Body of pancreas (tissue), 4 donors: ENCODE measurements around the gene ACVR1. TPM values are rescaled to one million over a fixed set of nuclear protein-coding genes. Genes with fewer than 3 reads are reported as not detected.
A peak's percentile ranks its signal among the peaks of the same experiment; 100 is the strongest.

ENCODE experiments used
- ATAC-seq: fragments of 150-250 bp; one replicate; pipeline ENCODE4 v1.9.1; 2016
- DNase-seq, 4 donors: peaks; one replicate each; pipeline ENCODE4 v3.0.0-alpha.2; 2019
- H3K27ac ChIP-seq, 4 donors: fragments of 200-600 bp; sonication (generic); 1 replicate in 3 of 4; 2 replicates in 1 of 4; pipeline versions ENCODE4 v1.5.1 to v1.6.1; 2016 to 2019; ENCODE audit warnings: mild to moderate bottlenecking in 1 of 4, mixed read lengths in 1 of 4, moderate library complexity in 1 of 4
- H3K27me3 ChIP-seq, 2 donors: fragments of 200-600 bp; sonication (generic); one replicate each; pipeline ENCODE4 v1.6.0; 2016; ENCODE audit warnings: mild to moderate bottlenecking in 1 of 2
- H3K36me3 ChIP-seq, 2 donors: fragments of 200-600 bp; sonication (generic); replicated peaks in 1 of 2; 2 replicates each; pipeline ENCODE4 v1.5.1; 2016; ENCODE audit warnings: low read depth in 2 of 2; ENCODE audit not compliant: insufficient read depth in 1 of 2
- H3K4me1 ChIP-seq: fragments of 200-600 bp; sonication (generic); one replicate; pipeline ENCODE4 v1.6.0; 2016
- H3K4me3 ChIP-seq, 2 donors: fragments of 200-600 bp; sonication (generic); 1 replicate in 1 of 2; 2 replicates in 1 of 2; pipeline ENCODE4 v1.5.1; 2016 to 2019
- H3K9me3 ChIP-seq, 3 donors: fragments of 200-600 bp; sonication (generic); 1 replicate in 2 of 3; 2 replicates in 1 of 3; pipeline ENCODE4 v1.5.1; 2016
- CTCF ChIP-seq, 7 experiments: fragments of 450-650 bp in 4 of 7; fragments of 200-600 bp in 3 of 7; sonication (generic) in 3 of 7; IDR thresholded peaks; one replicate each; pipeline ENCODE4 v1.5.1; 2016 to 2019; ENCODE audit warnings: antibody characterized with exemption in 7 of 7
- POLR2A ChIP-seq, 3 donors: fragments of 450-650 bp; IDR thresholded peaks; one replicate each; pipeline ENCODE4 v1.6.1; 2016; ENCODE audit warnings: antibody characterized with exemption in 3 of 3, mild to moderate bottlenecking in 2 of 3
- WGBS, 2 donors: methylation state at CpG; one replicate each; pipeline ENCODE4 v1.1.5; 2017; 5-methylcytosine and 5-hydroxymethylcytosine counted together
- intact Hi-C: fragments of 100-400 bp; cut with DNase I; formaldehyde crosslinking; loops from one replicate; pipeline ENCODE4 v1.15.1; 2023
- total RNA-seq, 2 donors: library from RNA; depleted of rRNA; stranded (reverse); fragments of >200 nt; gene quantifications; one replicate each; pipeline ENCODE4 v1.1.0, GENCODE V29; 2016

ACVR1 gene
- total RNA-seq, 2 donors from 2014 or later, result 14.0 to 18.5 TPM

GRCh38 chr2:157784169-157784822 lies 91.8 kb downstream of the ACVR1 start:
- TF ChIP-seq POLR2A (IDR thresholded peaks at IDR 0.05), result peak in 2 of 3 donors; percentile 46 to 63
- TF ChIP-seq CTCF (IDR thresholded peaks at IDR 0.05), result no peak
- WGBS, 2 donors, result 11 to 25% methylated on average over 11 of the region's 11 CpGs
- Histone ChIP-seq H3K9me3 (no peaks in the 10 kb centered on the region), H3K36me3 (no peaks in the 10 kb centered on the region), H3K4me3 (no peak overlapping the region), H3K4me1 (peaks cover 62% of the 10 kb centered on the region), H3K27ac (peak overlapping the region; percentile 82 to 86 (median 84)), H3K27me3 (no peaks in the 10 kb centered on the region)
- intact Hi-C loops, result no loop called here
- ATAC-seq, result peak; percentile 89
- peak; percentile 70 to 83 (median 78) for DNase-seq

GRCh38 chr2:157783245-157783644 lies 92.9 kb downstream of the ACVR1 start:
- no peak for TF ChIP-seq POLR2A (IDR thresholded peaks at IDR 0.05)
- no peak for TF ChIP-seq CTCF (IDR thresholded peaks at IDR 0.05)
- WGBS, 2 donors, result 4 to 13% methylated on average over 2 of the region's 2 CpGs
- intact Hi-C loops, result no loop called here
- ATAC-seq, result peak; percentile 12
- H3K27me3 ChIP-seq, result no peaks in the 10 kb centered on the region
- H3K4me1 ChIP-seq, result peaks cover 56% of the 10 kb centered on the region
- H3K4me3 ChIP-seq, result no peak overlapping the region
- H3K9me3 ChIP-seq, result no peaks in the 10 kb centered on the region
- peak in 1 of 4 donors; percentile 33 for DNase-seq
- H3K27ac ChIP-seq, result peak overlapping the region in 3 of 4 donors; percentile 82 to 86 (median 83)
- no peaks in the 10 kb centered on the region for H3K36me3 ChIP-seq

- intact Hi-C loops, result no loop called here
- ATAC-seq, result no peak
- Histone ChIP-seq H3K36me3 (peaks cover 0 to 2% of the 10 kb centered on the region in 2 donors), H3K4me1 (peaks cover 56% of the 10 kb centered on the region), H3K27ac (peak overlapping the region in 3 of 4 donors; percentile 21 to 86 (median 83)), H3K9me3 (no peaks in the 10 kb centered on the region), H3K4me3 (no peak overlapping the region), H3K27me3 (no peaks in the 10 kb centered on the region)
- 47 to 53% methylated on average over 4 of the region's 4 CpGs for WGBS, 2 donors
- no peak for TF ChIP-seq POLR2A (IDR thresholded peaks at IDR 0.05)
- peak in 5 of 7 experiments; percentile 8 to 22 (median 13) for TF ChIP-seq CTCF (IDR thresholded peaks at IDR 0.05)
- DNase-seq, result no peak
These were observed 93.9 kb downstream of the ACVR1 start for GRCh38 chr2:157782057-157782845.

- TF ChIP-seq POLR2A (IDR thresholded peaks at IDR 0.05), result no peak
- TF ChIP-seq CTCF (IDR thresholded peaks at IDR 0.05), result no peak
- intact Hi-C loops, result no loop called here
- peaks cover 0 to 4% of the 10 kb centered on the region in 2 donors for H3K36me3 ChIP-seq
- H3K27me3 ChIP-seq, result no peaks in the 10 kb centered on the region
- H3K4me3 ChIP-seq, result no peak overlapping the region
- H3K27ac ChIP-seq, result no peak overlapping the region
- H3K9me3 ChIP-seq, result no peaks in the 10 kb centered on the region
- DNase-seq (no peak), ATAC-seq (no peak)
- WGBS, 2 donors, result 80 to 82% methylated on average over 9 of the region's 9 CpGs
- H3K4me1 ChIP-seq, result peaks cover 42% of the 10 kb centered on the region
These were observed 95.9 kb downstream of the ACVR1 start for GRCh38 chr2:157780211-157780610.
